Lower leg skin (tissue), 3 donors: ENCODE data around the gene GLDN.

ENCODE experiments used
- POLR2A ChIP-seq, 2 donors: fragments of 450-650 bp; IDR thresholded peaks; one replicate each; pipeline ENCODE4 v1.6.1; 2016 to 2017; ENCODE audit warnings: antibody characterized with exemption in 2 of 2, mild to moderate bottlenecking in 1 of 2, moderate library complexity in 1 of 2
- TF ChIP-seq, protein P1 (sequence below), 3 donors: fragments of 450-650 bp; IDR thresholded peaks; one replicate each; pipeline ENCODE4 v1.5.1; 2016; ENCODE audit warnings: antibody characterized with exemption in 3 of 3, mild to moderate bottlenecking in 3 of 3, moderate library complexity in 2 of 3

DNA sequence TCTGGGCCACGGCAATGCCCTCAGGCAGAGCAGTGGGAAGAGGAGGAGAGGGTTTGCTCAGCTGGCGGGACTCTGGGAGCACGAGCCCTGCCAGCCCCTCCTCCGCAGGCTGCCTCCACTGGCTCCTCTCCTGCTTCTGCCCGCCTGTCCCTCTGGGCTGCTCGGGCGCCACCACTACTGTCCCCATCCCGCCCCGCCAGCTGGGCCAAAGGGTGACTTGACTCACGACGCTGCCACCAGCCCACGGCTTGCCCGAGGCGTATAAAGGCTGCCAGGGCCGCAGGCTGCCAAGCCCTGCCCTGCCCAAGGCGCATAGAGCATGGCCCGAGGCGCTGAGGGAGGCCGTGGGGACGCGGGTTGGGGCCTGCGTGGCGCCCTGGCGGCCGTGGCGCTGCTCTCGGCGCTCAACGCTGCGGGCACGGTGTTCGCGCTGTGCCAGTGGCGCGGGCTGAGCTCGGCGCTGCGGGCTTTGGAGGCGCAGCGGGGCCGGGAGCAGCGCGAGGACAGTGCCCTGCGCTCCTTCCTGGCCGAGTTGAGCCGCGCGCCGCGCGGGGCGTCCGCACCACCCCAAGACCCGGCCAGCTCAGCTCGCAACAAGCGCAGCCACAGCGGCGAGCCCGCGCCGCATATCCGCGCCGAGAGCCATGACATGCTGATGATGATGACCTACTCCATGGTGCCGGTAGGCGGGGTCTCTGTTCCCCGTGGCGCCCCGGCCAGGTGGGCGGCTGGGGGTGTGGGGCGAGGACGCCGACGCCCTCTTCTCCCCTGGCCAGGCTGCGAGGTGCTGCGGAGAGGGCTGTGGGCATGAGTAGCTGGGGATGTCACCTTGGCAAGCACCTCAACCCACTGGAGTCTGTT lies at the start of gene GLDN:
- TF ChIP-seq POLR2A (IDR thresholded peaks at IDR 0.05), result no peak
- TF ChIP-seq, protein P1, sequence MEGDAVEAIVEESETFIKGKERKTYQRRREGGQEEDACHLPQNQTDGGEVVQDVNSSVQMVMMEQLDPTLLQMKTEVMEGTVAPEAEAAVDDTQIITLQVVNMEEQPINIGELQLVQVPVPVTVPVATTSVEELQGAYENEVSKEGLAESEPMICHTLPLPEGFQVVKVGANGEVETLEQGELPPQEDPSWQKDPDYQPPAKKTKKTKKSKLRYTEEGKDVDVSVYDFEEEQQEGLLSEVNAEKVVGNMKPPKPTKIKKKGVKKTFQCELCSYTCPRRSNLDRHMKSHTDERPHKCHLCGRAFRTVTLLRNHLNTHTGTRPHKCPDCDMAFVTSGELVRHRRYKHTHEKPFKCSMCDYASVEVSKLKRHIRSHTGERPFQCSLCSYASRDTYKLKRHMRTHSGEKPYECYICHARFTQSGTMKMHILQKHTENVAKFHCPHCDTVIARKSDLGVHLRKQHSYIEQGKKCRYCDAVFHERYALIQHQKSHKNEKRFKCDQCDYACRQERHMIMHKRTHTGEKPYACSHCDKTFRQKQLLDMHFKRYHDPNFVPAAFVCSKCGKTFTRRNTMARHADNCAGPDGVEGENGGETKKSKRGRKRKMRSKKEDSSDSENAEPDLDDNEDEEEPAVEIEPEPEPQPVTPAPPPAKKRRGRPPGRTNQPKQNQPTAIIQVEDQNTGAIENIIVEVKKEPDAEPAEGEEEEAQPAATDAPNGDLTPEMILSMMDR (IDR thresholded peaks at IDR 0.05), result no peak
